Measurements from ENCODE around the gene PRKN. TPM values are rescaled to one million over a fixed set of nuclear protein-coding genes. Genes with fewer than 3 reads are reported as not detected.
"Not testable (repeated sequence)": the region's sequence is repeated elsewhere in the genome, so short reads cannot be mapped to it uniquely, and the experiment has no call there.

PRKN gene
- polyA plus RNA-seq, 3 donors: 8.1 to 15.1 (median 11.4) TPM

DNA sequence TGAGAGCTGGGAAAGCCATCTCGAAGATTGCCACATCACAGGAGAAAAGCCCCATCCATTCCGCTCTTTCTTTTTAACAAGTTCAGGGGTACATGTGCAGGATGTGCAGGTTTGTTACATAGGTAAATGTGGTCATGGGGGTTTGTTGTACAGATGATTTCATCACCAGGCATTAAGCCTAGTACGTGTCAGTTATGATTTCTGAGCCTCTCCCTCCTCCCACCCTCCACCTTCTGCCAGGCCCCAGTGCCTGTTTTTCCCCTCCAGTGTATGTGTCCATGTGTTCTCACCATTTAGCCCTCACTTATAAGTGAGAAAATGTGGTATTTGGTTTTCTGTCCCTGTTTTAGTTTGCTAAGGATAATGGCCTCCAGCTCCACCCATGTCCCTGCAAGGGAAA is 887.2 kb downstream of the PRKN start:
- no peak for DNase-seq (ENCODE audit: extremely low read depth in 1 of 11, low read depth in 9 of 11, low spot score in 4 of 11)

DNA sequence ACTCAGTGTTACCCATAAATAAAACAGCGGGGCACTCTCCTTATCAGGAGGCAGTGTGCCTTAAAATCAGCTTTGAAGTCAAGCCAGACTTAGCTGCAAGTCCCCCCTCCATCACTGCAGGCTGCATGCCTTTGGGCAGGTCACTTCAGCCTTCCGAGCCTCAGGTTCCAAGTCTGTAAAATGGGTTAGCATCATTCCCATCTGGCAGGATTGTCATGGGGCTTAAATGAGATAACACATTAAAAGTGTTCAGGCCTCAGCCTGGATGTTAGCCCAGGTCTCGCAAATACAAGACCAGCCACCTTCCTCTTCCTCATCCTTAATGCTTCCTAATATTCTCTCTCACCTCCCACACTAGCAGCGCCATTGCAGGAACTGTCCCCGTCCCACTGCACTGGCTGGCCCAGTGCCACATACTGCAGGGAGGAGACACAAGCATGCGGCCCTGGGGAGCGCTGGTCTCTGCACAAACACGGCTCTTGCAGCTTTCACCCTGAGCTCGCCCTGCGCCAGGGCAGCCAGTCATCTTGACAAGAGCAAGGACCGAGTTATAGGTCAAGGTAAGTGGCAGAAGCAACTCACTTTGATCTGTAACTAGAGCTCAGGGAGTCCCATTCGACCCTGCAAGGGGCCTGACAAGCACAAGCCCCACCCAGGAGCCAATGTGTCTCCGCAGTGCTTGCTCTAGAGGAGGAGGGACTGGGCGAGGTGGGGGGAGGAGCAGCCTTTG is 889.1 kb downstream of the PRKN start:
- DNase-seq (ENCODE audit: extremely low read depth in 1 of 11, low read depth in 9 of 11, low spot score in 4 of 11): peak in 2 of 11 donors; percentile 15 to 25

DNA sequence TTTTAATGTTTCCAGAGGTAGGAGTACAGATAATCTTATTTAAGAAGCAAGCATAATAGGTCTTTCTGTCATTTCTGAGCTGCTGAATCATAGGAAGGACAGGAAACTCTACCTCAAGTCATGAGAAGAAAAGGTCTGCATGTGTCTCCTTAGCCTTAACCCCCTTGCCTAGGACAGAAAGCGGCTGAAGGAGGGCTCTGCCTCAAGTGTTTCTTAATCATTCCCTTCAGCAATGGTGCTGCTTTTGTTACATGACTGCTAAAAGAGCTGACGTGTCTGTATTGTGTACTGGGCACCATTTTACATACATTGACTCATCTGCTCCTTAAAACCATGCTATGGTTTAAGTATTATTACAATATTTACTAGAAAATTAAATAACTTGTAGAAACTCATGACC is 889.7 kb downstream of the PRKN start:
- no peak for DNase-seq (ENCODE audit: extremely low read depth in 1 of 11, low read depth in 9 of 11, low spot score in 4 of 11)

DNA sequence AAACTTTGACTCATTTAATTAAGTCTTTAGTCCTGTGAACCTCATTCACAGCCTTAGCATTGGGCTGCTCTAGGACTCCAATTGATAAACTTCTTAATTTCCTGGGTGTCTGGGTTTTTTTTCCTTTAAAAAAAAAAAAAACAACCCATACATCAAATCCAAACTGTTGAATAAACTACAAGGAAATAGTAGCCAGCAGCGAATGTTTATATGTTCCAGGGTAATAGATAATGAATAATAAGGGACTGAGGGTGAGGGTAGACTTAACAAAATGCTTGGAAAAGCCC is 890.2 kb downstream of the PRKN start:
- DNase-seq (ENCODE audit: extremely low read depth in 1 of 11, low read depth in 9 of 11, low spot score in 4 of 11): no peak

DNA sequence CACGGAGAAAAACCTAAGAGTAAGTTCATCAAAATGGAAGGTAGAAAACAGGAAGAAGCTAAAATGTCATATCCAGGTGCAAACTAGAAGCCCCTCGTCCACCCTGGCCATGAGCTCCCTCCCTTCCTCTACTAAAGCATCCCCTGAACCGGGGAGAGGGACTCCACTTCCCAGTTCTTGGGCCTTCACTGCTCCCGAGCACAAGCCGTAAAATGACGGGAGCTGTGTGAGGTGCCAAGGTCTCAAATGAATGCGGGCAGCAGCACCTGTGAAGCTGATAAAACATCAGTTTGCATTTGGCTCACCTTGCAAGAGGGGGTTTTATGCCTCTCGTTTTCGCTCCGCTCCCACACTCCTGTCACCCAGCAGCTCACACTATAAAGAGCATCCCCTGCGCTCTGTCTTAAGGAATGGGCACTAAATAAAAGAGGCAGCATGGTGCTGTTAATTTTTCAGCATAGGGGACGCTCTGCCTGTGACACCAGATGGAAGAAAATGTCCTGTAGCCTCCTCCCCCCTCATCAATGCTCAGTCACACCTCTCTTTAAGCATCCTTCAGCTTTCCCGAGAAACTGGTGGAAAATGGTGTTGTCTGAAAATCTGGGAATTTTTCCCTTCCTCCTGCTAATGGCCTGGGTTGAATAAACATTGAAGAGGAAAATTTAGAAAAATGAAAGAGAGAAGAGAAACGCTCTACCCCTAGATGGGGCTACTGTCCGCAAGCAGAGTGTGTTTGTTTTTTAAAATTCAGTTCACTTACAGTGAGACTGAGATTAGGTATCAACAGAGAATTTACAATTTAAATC is 890.7 kb downstream of the PRKN start:
- DNase-seq (ENCODE audit: extremely low read depth in 1 of 11, low read depth in 9 of 11, low spot score in 4 of 11): peak in 3 of 11 donors; percentile 21 to 38 (median 29)

GRCh38 chr6:161835500-161836215 is 891.9 kb downstream of the PRKN start:
- DNase-seq (ENCODE audit: extremely low read depth in 1 of 11, low read depth in 9 of 11, low spot score in 4 of 11): peak in 2 of 11 donors; percentile 6 to 9

DNA sequence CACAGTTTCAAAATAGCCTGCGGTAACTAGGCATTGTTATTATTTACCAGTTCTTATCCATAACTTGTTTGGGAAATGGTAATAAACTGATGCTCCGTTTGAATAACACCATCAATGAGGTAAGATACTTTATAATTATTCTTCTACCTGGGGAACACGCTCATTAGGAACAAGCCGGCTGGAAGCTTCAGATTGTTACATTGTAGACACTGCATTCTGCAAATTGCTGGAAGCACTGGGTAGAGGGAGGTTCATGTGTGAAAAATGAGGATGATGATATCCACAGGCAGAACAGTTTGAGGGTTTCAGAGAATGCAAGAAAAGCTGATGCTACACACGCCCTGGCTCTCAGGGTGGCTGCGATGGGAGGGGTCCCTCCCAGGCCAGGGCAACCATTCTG is 893.1 kb downstream of the PRKN start:
- no peak for DNase-seq (ENCODE audit: extremely low read depth in 1 of 11, low read depth in 9 of 11, low spot score in 4 of 11)

GRCh38 chr6:161833099-161833860 is 894.3 kb downstream of the PRKN start:
- no peak for DNase-seq (ENCODE audit: extremely low read depth in 1 of 11, low read depth in 9 of 11, low spot score in 4 of 11)

- no peak for DNase-seq (ENCODE audit: extremely low read depth in 1 of 11, low read depth in 9 of 11, low spot score in 4 of 11)
Measured at GRCh38 chr6:161832622-161833021, 894.9 kb downstream of the PRKN start.

DNA sequence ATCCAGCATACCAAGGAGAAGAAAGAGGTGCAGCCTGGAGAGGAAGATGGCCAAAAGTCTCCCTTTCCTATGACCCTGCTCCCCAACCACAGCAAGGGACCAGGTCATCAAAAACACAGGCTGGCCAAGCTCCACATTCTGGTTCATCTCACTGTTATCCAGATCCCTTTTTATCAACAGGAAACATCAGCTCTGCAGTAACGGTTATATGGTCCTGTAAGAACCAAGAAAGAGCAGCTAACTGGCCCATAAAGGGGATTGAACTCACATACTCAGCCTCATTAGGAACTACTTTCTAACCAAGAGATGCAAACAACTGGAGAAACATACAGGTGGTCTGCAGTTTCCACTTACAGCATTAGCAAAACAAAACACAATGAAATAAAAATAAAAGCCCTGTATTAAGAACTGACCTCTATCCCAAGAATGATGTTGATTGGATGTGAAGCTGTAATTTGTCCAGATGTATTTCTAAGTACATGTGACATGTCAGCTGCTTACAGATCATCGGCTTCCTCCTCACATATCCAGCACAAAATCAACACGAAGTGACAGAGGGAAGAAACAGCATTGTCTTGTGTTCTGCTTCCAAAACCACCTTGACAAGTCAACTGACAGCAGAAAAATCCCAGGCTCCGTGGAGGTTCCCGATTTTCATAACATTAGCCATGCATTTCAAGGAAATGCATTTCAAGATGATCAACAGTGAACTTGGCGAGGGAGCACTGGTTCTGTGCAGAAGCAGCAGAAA is 896.5 kb downstream of the PRKN start:
- no peak for DNase-seq (ENCODE audit: extremely low read depth in 1 of 11, low read depth in 9 of 11, low spot score in 4 of 11)

GRCh38 chr6:161829291-161829729 is 898.3 kb downstream of the PRKN start:
- DNase-seq (ENCODE audit: extremely low read depth in 1 of 11, low read depth in 9 of 11, low spot score in 4 of 11): no peak

- DNase-seq (ENCODE audit: extremely low read depth in 1 of 11, low read depth in 9 of 11, low spot score in 4 of 11): no peak
Measured at GRCh38 chr6:161828355-161828754, 899.2 kb downstream of the PRKN start.

DNA sequence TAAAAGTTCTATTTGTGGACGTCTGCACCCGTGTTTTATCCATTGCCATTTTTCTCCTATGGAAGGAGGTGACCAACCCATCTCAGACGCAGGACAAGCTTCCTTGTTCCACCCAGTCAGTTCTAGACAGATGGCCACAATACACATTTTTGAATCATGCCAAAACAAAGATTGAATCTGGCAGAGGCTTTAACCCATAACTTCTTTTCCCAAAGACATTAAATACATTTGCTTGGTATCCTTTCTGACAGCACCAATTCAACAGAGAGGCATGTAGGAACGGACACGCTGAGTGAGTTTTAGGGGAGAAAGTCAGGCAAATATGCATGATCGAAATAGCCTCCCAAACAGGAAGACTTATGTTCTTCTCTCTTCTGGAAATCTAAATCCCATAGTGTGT is 901.1 kb downstream of the PRKN start:
- no peak for DNase-seq (ENCODE audit: extremely low read depth in 1 of 11, low read depth in 9 of 11, low spot score in 4 of 11)

- DNase-seq (ENCODE audit: extremely low read depth in 1 of 11, low read depth in 9 of 11, low spot score in 4 of 11): not testable (repeated sequence)
Measured at GRCh38 chr6:161822204-161822603, 905.4 kb downstream of the PRKN start.

DNA sequence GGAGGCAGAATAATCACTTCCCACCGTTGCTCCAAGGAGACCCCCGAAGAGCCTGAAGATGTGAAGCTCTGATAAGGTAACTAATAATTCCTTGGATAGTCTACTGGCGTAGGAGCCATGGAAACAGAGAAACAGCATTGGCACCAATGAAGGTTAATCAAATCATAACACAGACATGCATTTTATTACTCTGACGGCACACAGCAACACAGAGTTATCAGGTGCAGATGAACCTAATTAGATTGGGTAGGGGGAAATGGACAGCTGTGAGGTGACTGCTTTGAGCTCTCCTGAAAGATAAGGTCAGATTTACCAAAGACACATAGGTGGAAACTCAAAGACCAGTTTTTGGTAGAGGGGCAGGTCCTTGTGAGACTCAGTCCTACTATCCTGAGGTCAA is 909.7 kb downstream of the PRKN start:
- DNase-seq (ENCODE audit: extremely low read depth in 1 of 11, low read depth in 9 of 11, low spot score in 4 of 11): no peak

- no peak for DNase-seq (ENCODE audit: extremely low read depth in 1 of 11, low read depth in 9 of 11, low spot score in 4 of 11)
Measured at GRCh38 chr6:161815965-161816364, 911.6 kb downstream of the PRKN start.

DNA sequence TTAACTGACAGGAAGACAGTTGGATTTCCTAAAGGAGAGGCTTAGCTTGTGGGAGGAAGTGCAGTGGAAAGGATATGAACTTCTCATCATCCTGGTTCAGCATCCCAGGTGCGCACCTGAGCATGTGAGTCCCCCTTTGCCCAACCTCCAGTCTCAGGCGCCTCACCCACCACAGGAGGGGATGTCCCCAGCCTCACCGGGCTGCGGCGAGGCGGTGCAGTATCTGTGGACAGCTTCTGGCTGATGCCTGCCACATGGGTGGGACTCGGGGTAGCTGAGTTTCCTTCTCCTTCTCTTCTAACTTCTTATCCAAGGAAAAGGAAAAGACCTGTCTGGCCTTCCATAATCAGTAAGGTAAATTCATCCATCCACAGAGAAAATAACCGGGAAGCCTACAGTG is 914.4 kb downstream of the PRKN start:
- no peak for DNase-seq (ENCODE audit: extremely low read depth in 1 of 11, low read depth in 9 of 11, low spot score in 4 of 11)

GRCh38 chr6:161809971-161810370 is 917.6 kb downstream of the PRKN start:
- DNase-seq (ENCODE audit: extremely low read depth in 1 of 11, low read depth in 9 of 11, low spot score in 4 of 11): no peak

DNA sequence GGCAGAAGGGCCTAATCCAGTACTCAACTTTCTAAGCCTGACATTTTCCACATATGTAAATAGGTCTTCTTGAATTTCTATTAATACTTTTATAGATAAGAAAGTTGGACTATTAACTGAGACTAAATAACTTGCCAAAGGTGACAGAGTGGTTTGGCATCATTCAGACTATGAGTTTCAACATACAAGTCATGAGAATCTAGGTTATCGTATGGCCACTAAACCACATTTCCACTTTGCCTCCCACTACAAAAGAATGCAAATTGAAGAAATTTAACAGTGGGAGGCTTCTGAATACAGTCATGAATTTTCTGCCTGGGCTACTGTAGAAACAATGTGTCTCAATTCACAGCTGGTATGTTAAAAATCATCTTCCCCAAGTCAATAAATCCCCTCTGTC is 922.7 kb downstream of the PRKN start:
- DNase-seq (ENCODE audit: extremely low read depth in 1 of 11, low read depth in 9 of 11, low spot score in 4 of 11): no peak
